CD4-positive, alpha-beta T cell treated with Interleukin-2 at 100 ng/mL for 4 hours (primary cell): ENCODE results near the gene RNF13.
"Not testable (repeated sequence)": the region's sequence is repeated elsewhere in the genome, so short reads cannot be mapped to it uniquely, and the experiment has no call there.

ENCODE experiments used
- DNase-seq: peaks from one replicate; pipeline ENCODE4 v3.0.0-alpha.2; 2020; ENCODE audit warnings: low spot score

RNF13 gene

GRCh38 chr3:149801195-149801594 lies 11.8 kb upstream of the RNF13 start:
- DNase-seq: no peak

GRCh38 chr3:149801639-149802038 lies 11.4 kb upstream of the RNF13 start:
- DNase-seq: no peak

- DNase-seq: no peak
These were observed 6.7 kb upstream of the RNF13 start for GRCh38 chr3:149806171-149806778.

GRCh38 chr3:149808209-149808829 lies 4.7 kb upstream of the RNF13 start:
- DNase-seq: peak; percentile 66

- no peak for DNase-seq
These were observed 3.3 kb upstream of the RNF13 start for GRCh38 chr3:149809699-149810098.

GRCh38 chr3:149810846-149811245 lies 2.2 kb upstream of the RNF13 start:
- no peak for DNase-seq

- no peak for DNase-seq
These were observed 830 bp upstream of the RNF13 start for GRCh38 chr3:149812165-149812605.

- peak; percentile 7 for DNase-seq
These were observed 609 bp downstream of the RNF13 start for GRCh38 chr3:149813367-149814281.

GRCh38 chr3:149815321-149815720 lies 2.3 kb downstream of the RNF13 start:
- no peak for DNase-seq

GRCh38 chr3:149815728-149816127 lies 2.7 kb downstream of the RNF13 start:
- no peak for DNase-seq

- no peak for DNase-seq
These were observed 3.3 kb downstream of the RNF13 start for GRCh38 chr3:149816311-149816710.

GRCh38 chr3:149816986-149817385 lies 4.0 kb downstream of the RNF13 start:
- DNase-seq: peak; percentile 2

- no peak for DNase-seq
These were observed 6.4 kb downstream of the RNF13 start for GRCh38 chr3:149819432-149819831.

GRCh38 chr3:149820183-149820582 lies 7.2 kb downstream of the RNF13 start:
- no peak for DNase-seq

- DNase-seq: no peak
These were observed 13.6 kb downstream of the RNF13 start for GRCh38 chr3:149826636-149827035.

GRCh38 chr3:149828390-149828789 lies 15.4 kb downstream of the RNF13 start:
- DNase-seq: no peak

GRCh38 chr3:149829631-149830030 lies 16.6 kb downstream of the RNF13 start:
- DNase-seq: not testable (repeated sequence)

GRCh38 chr3:149830902-149831301 lies 17.9 kb downstream of the RNF13 start:
- no peak for DNase-seq

- DNase-seq: no peak
These were observed 18.3 kb downstream of the RNF13 start for GRCh38 chr3:149831321-149831720.

- DNase-seq: no peak
These were observed 19.1 kb downstream of the RNF13 start for GRCh38 chr3:149832086-149832485.

GRCh38 chr3:149833241-149833640 lies 20.2 kb downstream of the RNF13 start:
- no peak for DNase-seq

- not testable (repeated sequence) for DNase-seq
These were observed 25.5 kb downstream of the RNF13 start for GRCh38 chr3:149838491-149838890.

GRCh38 chr3:149839469-149839868 lies 26.5 kb downstream of the RNF13 start:
- not testable (repeated sequence) for DNase-seq
